ENCODE measurements around the gene LCN12.
A peak's percentile ranks its signal among the peaks of the same experiment; 100 is the strongest.

The LCN12 gene

DNA sequence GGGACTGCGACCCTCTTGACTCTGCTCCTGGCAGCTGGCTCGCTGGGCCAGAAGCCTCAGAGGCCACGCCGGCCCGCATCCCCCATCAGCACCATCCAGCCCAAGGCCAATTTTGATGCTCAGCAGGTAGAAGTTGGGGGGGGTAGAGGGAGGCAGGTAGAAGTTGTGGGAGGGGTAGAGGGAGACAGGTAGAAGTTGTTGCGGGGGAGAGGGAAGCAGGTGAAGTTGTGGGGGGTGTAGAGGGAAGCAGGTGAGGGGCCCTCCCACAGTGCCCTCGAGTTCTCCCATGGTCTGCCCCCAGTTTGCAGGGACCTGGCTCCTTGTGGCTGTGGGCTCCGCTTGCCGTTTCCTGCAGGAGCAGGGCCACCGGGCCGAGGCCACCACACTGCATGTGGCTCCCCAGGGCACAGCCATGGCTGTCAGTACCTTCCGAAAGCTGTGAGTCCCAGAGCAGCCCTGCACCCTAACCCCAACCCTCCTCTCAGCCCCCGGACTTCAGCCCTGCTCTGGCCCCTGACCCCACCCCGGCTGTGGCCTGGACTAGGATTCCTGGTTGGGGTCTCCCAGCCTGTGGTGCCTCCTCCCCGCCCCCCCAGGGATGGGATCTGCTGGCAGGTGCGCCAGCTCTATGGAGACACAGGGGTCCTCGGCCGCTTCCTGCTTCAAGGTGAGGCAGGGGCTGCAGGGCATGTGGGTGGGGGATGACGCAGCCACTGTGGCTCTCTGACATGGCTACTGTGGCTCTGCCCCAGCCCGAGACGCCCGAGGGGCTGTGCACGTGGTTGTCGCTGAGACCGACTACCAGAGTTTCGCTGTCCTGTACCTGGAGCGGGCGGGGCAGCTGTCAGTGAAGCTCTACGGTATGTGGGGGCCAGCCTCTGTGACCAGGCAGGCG lies 6.5 kb upstream of the LCN12 start:
- no peak for DNase-seq

DNA sequence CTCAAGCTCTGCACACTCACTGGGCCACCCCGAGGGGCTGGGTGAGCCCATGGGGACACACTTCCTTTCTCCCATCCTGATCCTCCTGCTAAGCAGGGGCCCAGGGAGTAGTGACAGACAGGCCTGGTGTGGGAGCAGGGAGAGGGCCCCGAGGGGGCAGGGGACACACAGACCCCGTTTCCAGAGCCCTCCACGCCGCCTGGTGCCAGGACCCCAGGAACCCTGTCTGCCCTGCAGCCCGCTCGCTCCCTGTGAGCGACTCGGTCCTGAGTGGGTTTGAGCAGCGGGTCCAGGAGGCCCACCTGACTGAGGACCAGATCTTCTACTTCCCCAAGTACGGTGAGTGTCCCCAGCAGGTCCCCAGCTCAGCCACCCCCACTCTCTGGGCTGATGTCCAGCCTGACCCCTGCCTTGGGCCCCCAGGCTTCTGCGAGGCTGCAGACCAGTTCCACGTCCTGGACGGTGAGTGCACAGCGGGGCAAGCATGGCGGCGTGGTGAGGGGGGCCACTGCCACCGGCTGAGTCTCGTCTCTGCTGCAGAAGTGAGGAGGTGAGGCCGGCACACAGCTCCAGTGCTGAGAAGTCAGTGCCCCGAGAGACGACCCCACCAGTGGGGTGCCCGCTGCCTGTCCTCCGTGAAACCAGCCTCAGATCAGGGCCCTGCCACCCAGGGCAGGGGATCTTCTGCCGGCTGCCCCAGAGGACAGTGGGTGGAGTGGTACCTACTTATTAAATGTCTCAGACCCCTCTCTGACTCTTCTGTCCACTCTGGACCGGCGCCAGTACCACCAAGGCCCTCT lies 5.6 kb upstream of the LCN12 start:
- no peak for DNase-seq

DNA sequence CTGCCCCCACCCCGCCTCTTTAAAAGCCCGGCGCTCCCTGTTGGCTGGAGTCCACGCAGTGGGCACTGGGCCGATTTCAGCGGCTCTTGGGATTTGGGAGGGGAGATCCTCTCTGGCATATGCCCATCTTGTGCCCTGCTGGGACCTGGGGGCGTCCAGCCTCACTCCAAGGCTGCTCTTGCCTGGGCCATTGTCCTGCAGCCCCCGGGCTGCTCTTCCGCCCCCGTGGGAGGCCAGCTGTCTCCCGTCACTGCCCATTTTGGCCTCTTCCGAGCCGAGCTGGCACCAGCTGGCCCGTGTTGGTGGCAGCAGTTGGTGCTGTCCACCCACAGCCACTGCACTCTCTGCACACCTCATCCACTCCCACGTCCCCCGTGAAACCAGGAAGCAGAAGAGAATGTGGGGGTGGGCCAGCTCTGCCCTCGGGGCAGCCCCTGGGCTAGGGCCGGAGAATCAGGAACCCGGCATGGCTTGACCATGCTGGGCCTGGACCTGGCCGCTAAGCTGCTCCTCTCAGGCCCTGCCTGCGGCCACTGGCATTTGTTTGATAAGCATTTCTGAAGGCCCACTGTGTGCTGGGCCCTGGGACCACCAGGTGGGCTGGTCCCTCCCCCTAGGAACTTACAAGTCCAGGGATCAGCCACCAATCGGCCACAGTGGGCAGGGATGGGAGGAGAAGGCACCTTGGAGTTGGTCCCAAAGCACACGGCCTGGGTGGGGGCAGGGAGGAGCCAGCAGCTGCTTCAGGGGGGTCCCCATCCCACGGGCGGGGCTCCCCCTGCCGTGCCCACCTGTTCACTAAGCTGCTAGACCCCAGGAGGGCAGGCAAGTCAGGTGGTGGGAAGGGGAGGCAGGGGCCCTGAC lies 4.8 kb upstream of the LCN12 start:
- no peak for DNase-seq

- DNase-seq: no peak
Observed at GRCh38 chr9:136947955-136948510, 4.0 kb upstream of the LCN12 start.

DNA sequence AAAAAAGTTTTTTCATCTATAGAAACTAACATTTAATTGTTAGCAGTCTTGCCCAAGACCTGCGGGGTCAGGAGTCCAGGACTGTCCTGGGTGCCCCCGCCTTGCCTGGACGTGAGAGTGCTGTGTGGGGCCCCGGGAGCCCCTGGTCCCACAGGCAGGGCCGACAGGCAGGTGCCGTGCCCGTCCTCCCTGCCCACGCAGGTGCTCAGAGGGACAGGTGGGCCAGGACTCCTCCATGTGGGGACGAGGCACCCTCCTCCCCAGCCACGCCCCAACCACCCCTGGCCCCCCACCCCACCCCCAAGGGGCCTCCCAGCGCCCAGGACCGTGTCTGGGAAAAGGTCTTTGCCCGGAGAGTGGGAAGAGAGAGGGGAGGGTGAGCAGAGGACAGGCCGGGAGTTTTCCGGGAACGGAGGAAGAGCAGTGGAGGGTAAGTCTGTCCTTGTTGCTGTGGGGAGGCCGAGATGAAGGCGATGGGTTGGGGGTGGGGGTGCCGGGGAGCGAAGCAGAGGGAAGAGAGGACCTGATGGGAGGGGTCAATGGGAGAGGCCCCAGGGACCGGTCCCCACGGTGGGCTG lies 2.7 kb upstream of the LCN12 start:
- no peak for DNase-seq

GRCh38 chr9:136949817-136950655 lies 2.0 kb upstream of the LCN12 start:
- peak; percentile 57 for DNase-seq

DNA sequence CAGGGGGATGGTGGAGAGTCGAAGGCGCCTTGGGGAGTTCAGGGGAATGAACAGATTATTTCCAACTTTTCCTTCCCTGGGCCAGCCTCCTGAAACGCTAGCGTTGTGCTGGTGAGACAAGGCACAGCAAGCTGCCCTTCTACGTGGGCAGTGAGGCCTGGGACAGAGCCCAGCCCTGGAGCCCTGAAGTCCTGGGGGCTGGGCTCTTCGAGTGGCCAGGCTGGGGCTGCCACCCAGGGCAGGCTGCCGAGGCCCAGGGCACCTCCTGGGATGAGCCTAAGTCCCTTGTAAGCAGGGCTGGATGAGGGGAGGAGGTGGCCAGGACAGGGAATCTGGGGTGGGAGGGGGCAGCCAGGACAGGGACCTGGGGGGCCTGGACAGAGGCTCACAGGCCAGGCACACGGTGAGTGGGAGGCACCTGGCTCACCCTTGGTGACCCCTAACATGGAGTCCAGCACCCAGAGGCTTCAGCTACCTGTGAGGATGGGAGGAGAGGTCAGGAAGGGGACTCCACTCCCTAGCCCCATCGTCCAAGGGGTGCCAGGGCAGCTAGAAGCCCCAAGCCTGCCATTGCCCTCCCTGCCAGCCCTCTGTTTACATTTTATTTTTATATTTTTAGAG lies 1.3 kb upstream of the LCN12 start:
- DNase-seq: no peak

GRCh38 chr9:136952321-136952850 lies 313 bp downstream of the LCN12 start:
- DNase-seq: no peak

DNA sequence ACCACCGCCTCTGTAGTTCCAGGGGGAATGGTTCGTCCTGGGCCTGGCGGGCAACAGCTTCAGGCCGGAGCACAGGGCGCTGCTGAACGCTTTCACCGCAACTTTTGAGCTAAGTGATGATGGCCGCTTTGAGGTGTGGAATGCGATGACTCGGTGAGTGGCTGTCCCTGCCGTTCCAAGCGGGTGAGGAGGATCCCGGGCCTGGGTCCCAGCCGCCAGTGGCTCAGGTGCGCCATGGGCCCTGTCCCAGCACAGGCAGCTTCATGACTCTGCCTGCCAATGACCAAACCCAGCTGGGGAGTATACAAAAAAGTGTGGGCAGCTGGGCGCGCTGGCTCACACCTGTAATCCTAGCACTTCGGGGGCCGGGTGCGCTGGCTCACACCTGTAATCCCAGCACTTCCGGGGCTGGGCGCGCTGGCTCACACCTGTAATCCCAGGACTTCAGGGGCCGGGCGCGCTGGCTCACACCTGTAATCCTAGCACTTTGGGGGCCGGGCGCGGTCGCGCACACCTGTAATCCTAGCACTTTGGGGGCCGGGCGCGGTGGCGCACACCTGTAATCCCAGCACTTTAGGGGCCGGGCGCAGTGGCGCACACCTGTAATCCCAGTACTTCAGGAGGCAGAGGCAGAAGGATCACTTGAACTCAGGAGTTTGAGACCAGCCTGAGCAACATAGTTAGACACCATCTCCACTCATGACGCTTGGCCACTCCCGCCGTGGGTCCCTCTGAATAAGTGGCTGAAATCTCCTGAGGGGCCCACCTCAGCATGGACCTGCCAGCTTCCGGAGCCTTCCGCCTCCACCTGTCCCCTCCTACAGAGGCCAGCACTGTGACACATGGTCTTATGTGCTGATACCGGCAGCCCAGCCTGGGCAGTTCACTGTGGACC lies 1.1 kb downstream of the LCN12 start:
- no peak for DNase-seq

- no peak for DNase-seq
Observed at GRCh38 chr9:136953771-136954269, 1.7 kb downstream of the LCN12 start.

- no peak for DNase-seq
Observed at GRCh38 chr9:136954270-136955083, 2.4 kb downstream of the LCN12 start.

GRCh38 chr9:136955202-136955942 lies 3.3 kb downstream of the LCN12 start:
- DNase-seq: no peak

- DNase-seq: no peak
Observed at GRCh38 chr9:136955943-136956335, 3.9 kb downstream of the LCN12 start.

DNA sequence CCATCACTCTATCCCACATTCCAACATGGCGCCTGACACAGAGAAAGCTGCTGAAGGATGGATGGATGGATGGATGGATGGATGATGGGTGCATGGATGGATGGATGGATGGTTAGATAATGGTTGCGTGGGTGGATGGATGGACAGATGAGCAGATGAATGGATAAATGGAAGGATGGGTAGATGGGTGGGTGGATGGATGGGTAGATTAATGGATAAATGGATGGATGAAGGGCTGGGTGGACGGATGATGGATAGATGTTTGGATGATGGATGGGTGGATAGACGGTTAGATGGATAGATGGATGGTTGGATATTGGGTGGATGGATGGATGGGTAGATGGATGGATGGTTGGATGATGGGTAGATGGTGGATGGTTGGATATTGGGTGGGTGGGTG lies 4.5 kb downstream of the LCN12 start:
- DNase-seq: no peak

GRCh38 chr9:136957461-136957860 lies 5.4 kb downstream of the LCN12 start:
- no peak for DNase-seq

DNA sequence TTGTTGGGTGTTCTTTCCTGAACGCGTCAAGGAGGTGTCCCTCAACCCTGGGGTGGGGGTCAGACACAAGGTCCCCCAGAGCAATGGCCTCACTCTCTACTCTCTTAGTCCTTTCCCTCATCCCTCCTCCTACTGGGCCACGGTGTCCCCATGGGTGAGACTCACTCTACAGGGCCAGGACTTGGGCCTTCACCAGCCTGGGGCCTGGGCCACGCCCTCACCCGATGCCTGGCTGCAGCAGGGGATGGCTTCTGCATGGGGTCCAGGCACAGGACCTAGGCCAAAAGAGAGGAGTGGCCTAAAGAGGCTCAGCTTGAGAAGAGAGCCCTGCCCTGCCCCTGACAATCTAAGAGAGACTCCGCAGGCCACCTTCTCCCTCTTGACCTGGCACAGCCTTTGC lies 5.8 kb downstream of the LCN12 start:
- no peak for DNase-seq

GRCh38 chr9:136958473-136958872 lies 6.4 kb downstream of the LCN12 start:
- DNase-seq: no peak
